Vagina (tissue), 2 donors: Measurements from ENCODE around the gene PLA2G4A. TPM values are rescaled to one million over a fixed set of nuclear protein-coding genes. Genes with fewer than 3 reads are reported as not detected.

Source experiments
- DNase-seq, 2 donors: peaks; one replicate each; pipeline ENCODE4 v3.0.0-alpha.2; 2017; ENCODE audit errors: extremely low spot score in 2 of 2
- H3K27ac ChIP-seq: fragments of 200-600 bp; sonication (generic); one replicate; pipeline ENCODE4 v1.5.1; 2019
- H3K27me3 ChIP-seq: fragments of 200-600 bp; sonication (generic); one replicate; pipeline ENCODE4 v1.5.1; 2019
- H3K36me3 ChIP-seq, 2 donors: fragments of 200-600 bp; sonication (generic); one replicate each; pipeline ENCODE4 v1.5.1; 2017 to 2019
- H3K4me1 ChIP-seq: fragments of 200-600 bp; sonication (generic); one replicate; pipeline ENCODE4 v1.5.1; 2019
- H3K4me3 ChIP-seq, 2 donors: fragments of 200-600 bp; sonication (generic); 1 replicate in 1 of 2; 2 replicates in 1 of 2; pipeline ENCODE4 v1.5.1; 2016 to 2019
- H3K9me3 ChIP-seq: fragments of 200-600 bp; sonication (generic); one replicate; pipeline ENCODE4 v1.5.1; 2019
- POLR2A ChIP-seq, 2 donors: fragments of 450-650 bp; IDR thresholded peaks; one replicate each; pipeline ENCODE4 v1.6.1; 2017; ENCODE audit warnings: antibody characterized with exemption in 2 of 2, mild to moderate bottlenecking in 2 of 2, moderate library complexity in 2 of 2
- POLR2AphosphoS5 ChIP-seq, 2 donors: sonication (generic); formaldehyde crosslinking; IDR thresholded peaks; one replicate each; pipeline ENCODE4 v1.9.0; 2017; ENCODE audit warnings: antibody characterized with exemption in 2 of 2, mild to moderate bottlenecking in 2 of 2, low read depth in 1 of 2; ENCODE audit not compliant: insufficient read depth in 1 of 2
- intact Hi-C: fragments of 100-400 bp; cut with DNase I; formaldehyde crosslinking; loops from one replicate; pipeline ENCODE4 v1.15.1; 2023
- total RNA-seq: library from RNA; depleted of rRNA; stranded (reverse); fragments of >200 nt; gene quantifications from one replicate; pipeline ENCODE4 v1.2.3, GENCODE V29; 2016
- TF ChIP-seq, protein P1 (sequence below), 3 experiments: fragments of 450-650 bp in 2 of 3; fragments of 200-600 bp in 1 of 3; sonication (generic) in 1 of 3; IDR thresholded peaks; one replicate each; pipeline ENCODE4 v1.5.1; 2017 to 2019; ENCODE audit warnings: antibody characterized with exemption in 3 of 3, mild to moderate bottlenecking in 2 of 3, moderate library complexity in 2 of 3

Gene PLA2G4A
- total RNA-seq, 1 donor from 2014 or later: 12.5 TPM

DNA sequence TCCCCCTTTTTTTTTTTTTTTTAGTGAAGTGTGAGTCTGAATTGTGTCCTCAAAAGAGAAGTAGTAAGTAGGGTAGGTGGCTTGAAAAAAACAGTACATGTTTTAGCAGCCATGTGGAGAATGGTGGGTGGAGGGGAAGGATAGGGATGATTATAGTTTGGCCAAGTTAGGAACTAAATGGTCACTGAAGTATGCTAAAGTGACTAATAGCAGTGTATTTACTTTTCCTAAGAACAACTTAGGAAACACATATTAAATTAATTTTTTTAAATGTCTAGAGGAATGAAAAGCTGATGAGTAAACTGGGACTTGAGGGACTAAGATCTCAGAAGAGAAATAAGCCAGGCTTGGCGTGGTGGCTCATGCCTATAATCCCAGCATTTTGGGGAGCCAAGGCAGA, 55.5 kb downstream of the PLA2G4A start:
- H3K36me3 ChIP-seq: no peaks in the 10 kb centered on the region
- TF ChIP-seq, protein P1, sequence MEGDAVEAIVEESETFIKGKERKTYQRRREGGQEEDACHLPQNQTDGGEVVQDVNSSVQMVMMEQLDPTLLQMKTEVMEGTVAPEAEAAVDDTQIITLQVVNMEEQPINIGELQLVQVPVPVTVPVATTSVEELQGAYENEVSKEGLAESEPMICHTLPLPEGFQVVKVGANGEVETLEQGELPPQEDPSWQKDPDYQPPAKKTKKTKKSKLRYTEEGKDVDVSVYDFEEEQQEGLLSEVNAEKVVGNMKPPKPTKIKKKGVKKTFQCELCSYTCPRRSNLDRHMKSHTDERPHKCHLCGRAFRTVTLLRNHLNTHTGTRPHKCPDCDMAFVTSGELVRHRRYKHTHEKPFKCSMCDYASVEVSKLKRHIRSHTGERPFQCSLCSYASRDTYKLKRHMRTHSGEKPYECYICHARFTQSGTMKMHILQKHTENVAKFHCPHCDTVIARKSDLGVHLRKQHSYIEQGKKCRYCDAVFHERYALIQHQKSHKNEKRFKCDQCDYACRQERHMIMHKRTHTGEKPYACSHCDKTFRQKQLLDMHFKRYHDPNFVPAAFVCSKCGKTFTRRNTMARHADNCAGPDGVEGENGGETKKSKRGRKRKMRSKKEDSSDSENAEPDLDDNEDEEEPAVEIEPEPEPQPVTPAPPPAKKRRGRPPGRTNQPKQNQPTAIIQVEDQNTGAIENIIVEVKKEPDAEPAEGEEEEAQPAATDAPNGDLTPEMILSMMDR (IDR thresholded peaks at IDR 0.05): no peak
- TF ChIP-seq POLR2A (IDR thresholded peaks at IDR 0.05) (no peak), POLR2AphosphoS5 (IDR thresholded peaks at IDR 0.05; ENCODE audit: insufficient read depth in 1 of 2, low read depth in 1 of 2) (no peak)
- no peak overlapping the region for H3K4me3 ChIP-seq
- intact Hi-C loops: no loop called here
- peaks cover 10% of the 10 kb centered on the region for H3K4me1 ChIP-seq
- H3K27ac ChIP-seq: no peak overlapping the region
- H3K9me3 ChIP-seq: no peaks in the 10 kb centered on the region
- no peak for DNase-seq
- no peaks in the 10 kb centered on the region for H3K27me3 ChIP-seq

DNA sequence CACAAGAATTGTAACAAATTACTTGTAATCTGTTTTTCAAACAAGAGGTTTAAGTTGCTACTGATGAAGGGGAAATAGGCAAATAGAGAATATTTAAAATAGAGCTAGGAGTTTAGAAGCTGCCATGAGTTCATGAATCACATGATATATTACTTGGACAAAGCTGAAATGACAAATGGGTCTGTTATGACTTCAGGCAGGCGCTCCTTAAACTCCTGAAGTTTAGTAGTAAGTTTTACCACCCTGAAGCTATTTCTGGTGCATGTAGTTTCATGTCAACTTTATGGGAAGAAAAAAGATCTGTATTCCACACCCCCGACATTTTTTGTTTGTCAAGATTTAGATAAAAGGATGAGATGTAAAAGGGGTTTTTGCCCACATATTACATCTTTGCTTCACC, 58.5 kb downstream of the PLA2G4A start:
- Histone ChIP-seq H3K27me3 (no peaks in the 10 kb centered on the region), H3K27ac (peak overlapping the region; percentile 27), H3K4me3 (no peak overlapping the region), H3K36me3 (no peaks in the 10 kb centered on the region), H3K9me3 (no peaks in the 10 kb centered on the region), H3K4me1 (peaks cover 10% of the 10 kb centered on the region)
- intact Hi-C loops: no loop called here
- DNase-seq: no peak
- no peak for TF ChIP-seq POLR2A (IDR thresholded peaks at IDR 0.05)
- peak in 1 of 2 donors; percentile 52 for TF ChIP-seq POLR2AphosphoS5 (IDR thresholded peaks at IDR 0.05; ENCODE audit: insufficient read depth in 1 of 2, low read depth in 1 of 2)
- TF ChIP-seq, protein P1 (IDR thresholded peaks at IDR 0.05): no peak

DNA sequence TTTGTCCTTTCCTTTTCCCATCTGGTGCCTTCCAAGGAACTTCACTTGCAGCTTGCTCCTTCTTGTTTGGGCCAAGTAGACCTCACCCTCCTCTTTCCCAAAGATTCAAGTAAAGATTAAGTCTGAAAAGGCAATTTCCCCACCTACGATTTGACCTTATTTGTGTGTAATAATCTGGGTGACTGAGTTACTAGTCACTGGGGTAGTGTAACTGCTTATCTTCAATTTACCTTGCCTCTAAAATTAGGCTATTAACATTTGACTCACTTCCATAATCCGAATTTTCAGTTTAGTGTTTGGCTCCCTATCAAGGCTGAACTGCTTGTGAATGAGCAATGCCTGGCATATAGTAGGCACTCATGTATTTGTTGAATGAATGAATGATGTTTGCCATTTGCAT, 59.6 kb downstream of the PLA2G4A start:
- Histone ChIP-seq H3K27ac (peak overlapping the region; percentile 27), H3K4me1 (peaks cover 16% of the 10 kb centered on the region), H3K4me3 (no peak overlapping the region), H3K9me3 (no peaks in the 10 kb centered on the region), H3K36me3 (no peaks in the 10 kb centered on the region), H3K27me3 (no peaks in the 10 kb centered on the region)
- no peak for TF ChIP-seq POLR2AphosphoS5 (IDR thresholded peaks at IDR 0.05; ENCODE audit: insufficient read depth in 1 of 2, low read depth in 1 of 2)
- TF ChIP-seq, protein P1 (IDR thresholded peaks at IDR 0.05): no peak
- TF ChIP-seq POLR2A (IDR thresholded peaks at IDR 0.05): no peak
- no peak for DNase-seq
- intact Hi-C loops: no loop called here

DNA sequence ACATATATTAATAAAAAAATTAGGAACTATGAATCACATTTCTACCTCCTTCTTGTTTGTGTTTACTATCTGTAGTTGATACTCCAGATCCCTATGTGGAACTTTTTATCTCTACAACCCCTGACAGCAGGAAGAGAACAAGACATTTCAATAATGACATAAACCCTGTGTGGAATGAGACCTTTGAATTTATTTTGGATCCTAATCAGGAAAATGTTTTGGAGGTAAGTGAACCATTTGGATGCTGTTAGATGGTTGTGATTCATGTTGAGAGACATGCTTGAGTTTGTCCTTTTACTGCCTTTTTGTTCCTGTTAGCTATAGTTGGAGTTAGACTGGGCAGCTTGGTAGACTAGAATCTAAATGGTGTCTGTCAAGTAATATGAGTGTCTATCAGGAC, 64.2 kb downstream of the PLA2G4A start:
- intact Hi-C loops: no loop called here
- Histone ChIP-seq H3K9me3 (no peaks in the 10 kb centered on the region), H3K4me1 (peaks cover 28% of the 10 kb centered on the region), H3K4me3 (no peak overlapping the region), H3K36me3 (no peaks in the 10 kb centered on the region), H3K27me3 (no peaks in the 10 kb centered on the region), H3K27ac (no peak overlapping the region)
- no peak for TF ChIP-seq POLR2A (IDR thresholded peaks at IDR 0.05)
- TF ChIP-seq, protein P1 (IDR thresholded peaks at IDR 0.05): no peak
- DNase-seq: no peak

DNA sequence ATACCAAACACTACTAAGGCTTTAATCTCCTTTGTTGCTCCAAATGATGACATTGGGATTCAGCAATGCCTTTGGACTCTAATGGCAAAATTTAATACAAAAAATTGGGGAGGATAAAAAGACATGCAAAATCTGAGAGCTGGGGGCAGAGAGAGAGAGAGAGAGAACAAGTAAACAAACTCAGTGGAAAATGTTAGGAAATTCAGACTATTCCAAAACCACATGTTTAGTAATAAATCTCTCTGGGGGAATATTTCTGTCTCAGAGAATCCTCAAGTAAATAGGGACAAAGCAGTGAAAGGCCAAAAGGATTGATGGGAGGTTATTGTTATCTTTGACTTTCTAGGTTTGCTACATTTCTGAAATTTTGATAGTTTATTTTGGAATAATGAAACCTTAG, 65.7 kb downstream of the PLA2G4A start:
- Histone ChIP-seq H3K36me3 (no peaks in the 10 kb centered on the region), H3K4me1 (peaks cover 28% of the 10 kb centered on the region), H3K4me3 (no peak overlapping the region), H3K27me3 (no peaks in the 10 kb centered on the region), H3K9me3 (no peaks in the 10 kb centered on the region), H3K27ac (peak overlapping the region; percentile 67)
- intact Hi-C loops: no loop called here
- DNase-seq: no peak
- TF ChIP-seq, protein P1 (IDR thresholded peaks at IDR 0.05): no peak
- TF ChIP-seq POLR2A (IDR thresholded peaks at IDR 0.05) (no peak), POLR2AphosphoS5 (IDR thresholded peaks at IDR 0.05; ENCODE audit: insufficient read depth in 1 of 2, low read depth in 1 of 2) (peak in 1 of 2 donors; percentile 52)
